ENCODE measurements around the gene DCUN1D3.

DCUN1D3 gene

GRCh38 chr16:20918486-20919239 lies 18.5 kb upstream of the DCUN1D3 start:
- DNase-seq (ENCODE audit: low spot score): no peak

- DNase-seq (ENCODE audit: low spot score): no peak
These were observed 16.8 kb upstream of the DCUN1D3 start for GRCh38 chr16:20916942-20917341.

GRCh38 chr16:20916289-20916688 lies 16.1 kb upstream of the DCUN1D3 start:
- DNase-seq (ENCODE audit: low spot score): no peak

- DNase-seq (ENCODE audit: low spot score): no peak
These were observed 11.2 kb upstream of the DCUN1D3 start for GRCh38 chr16:20911361-20911760.

GRCh38 chr16:20910781-20911321 lies 10.7 kb upstream of the DCUN1D3 start:
- DNase-seq (ENCODE audit: low spot score): no peak

- DNase-seq (ENCODE audit: low spot score): no peak
These were observed 6.4 kb upstream of the DCUN1D3 start for GRCh38 chr16:20906341-20907255.

GRCh38 chr16:20905576-20905975 lies 5.4 kb upstream of the DCUN1D3 start:
- DNase-seq (ENCODE audit: low spot score): no peak

- DNase-seq (ENCODE audit: low spot score): no peak
These were observed 4.4 kb upstream of the DCUN1D3 start for GRCh38 chr16:20904507-20905081.

GRCh38 chr16:20903899-20904506 lies 3.8 kb upstream of the DCUN1D3 start:
- DNase-seq (ENCODE audit: low spot score): no peak

GRCh38 chr16:20903116-20903898 lies 3.1 kb upstream of the DCUN1D3 start:
- DNase-seq (ENCODE audit: low spot score): no peak

- no peak for DNase-seq (ENCODE audit: low spot score)
These were observed 2.3 kb upstream of the DCUN1D3 start for GRCh38 chr16:20902426-20902825.

- DNase-seq (ENCODE audit: low spot score): no peak
These were observed 1.4 kb upstream of the DCUN1D3 start for GRCh38 chr16:20901436-20902112.

- no peak for DNase-seq (ENCODE audit: low spot score)
These were observed 894 bp upstream of the DCUN1D3 start for GRCh38 chr16:20901068-20901435.

- DNase-seq (ENCODE audit: low spot score): no peak
These were observed 470 bp downstream of the DCUN1D3 start for GRCh38 chr16:20899477-20900298.

- no peak for DNase-seq (ENCODE audit: low spot score)
These were observed 1.1 kb downstream of the DCUN1D3 start for GRCh38 chr16:20899071-20899470.

- DNase-seq (ENCODE audit: low spot score): no peak
These were observed 2.2 kb downstream of the DCUN1D3 start for GRCh38 chr16:20897922-20898321.

GRCh38 chr16:20897253-20897897 lies 2.8 kb downstream of the DCUN1D3 start:
- no peak for DNase-seq (ENCODE audit: low spot score)

GRCh38 chr16:20894388-20894787 lies 5.8 kb downstream of the DCUN1D3 start:
- DNase-seq (ENCODE audit: low spot score): no peak

GRCh38 chr16:20889625-20890275 lies 10.4 kb downstream of the DCUN1D3 start:
- DNase-seq (ENCODE audit: low spot score): no peak

All from hematopoietic multipotent progenitor cell treated with erythropoietin and hydrocortisone succinate and interleukin-3 and kit ligand, for 15 days (in vitro differentiated cells).